RPMI7951 (cell line): ENCODE data around the gene POU2AF1. TPM values are rescaled to one million over a fixed set of nuclear protein-coding genes. Genes with fewer than 3 reads are reported as not detected.

Source experiments
- DNase-seq: peaks from one replicate; pipeline ENCODE4 v3.0.0-alpha.2; 2012; ENCODE audit warnings: low read depth
- total RNA-seq: library from RNA; depleted of rRNA; stranded (reverse); fragments of >200 nt; shearing (Covaris generic); gene quantifications from 2 replicates; pipeline ENCODE4 v1.2.3, GENCODE V29; 2014

Gene POU2AF1
- total RNA-seq, 1 experiment from 2014 or later = not detected

GRCh38 chr11:111361052-111361801 lies 17.8 kb downstream of the POU2AF1 start:
- DNase-seq = no peak

GRCh38 chr11:111360150-111361043 lies 18.7 kb downstream of the POU2AF1 start:
- DNase-seq = no peak

- no peak for DNase-seq
These were observed 19.6 kb downstream of the POU2AF1 start for GRCh38 chr11:111359223-111360149.

GRCh38 chr11:111358038-111359001 lies 20.8 kb downstream of the POU2AF1 start:
- DNase-seq = no peak

GRCh38 chr11:111357150-111358037 lies 21.7 kb downstream of the POU2AF1 start:
- no peak for DNase-seq

- no peak for DNase-seq
These were observed 22.4 kb downstream of the POU2AF1 start for GRCh38 chr11:111356660-111357048.

GRCh38 chr11:111355956-111356659 lies 23.0 kb downstream of the POU2AF1 start:
- no peak for DNase-seq

- DNase-seq = no peak
These were observed 24.0 kb downstream of the POU2AF1 start for GRCh38 chr11:111355101-111355500.

GRCh38 chr11:111354601-111354891 lies 24.5 kb downstream of the POU2AF1 start:
- DNase-seq = no peak

- no peak for DNase-seq
These were observed 25.1 kb downstream of the POU2AF1 start for GRCh38 chr11:111353776-111354600.

GRCh38 chr11:111352935-111353710 lies 26.0 kb downstream of the POU2AF1 start:
- DNase-seq = no peak

GRCh38 chr11:111352231-111352746 lies 26.8 kb downstream of the POU2AF1 start:
- DNase-seq = no peak

- DNase-seq = no peak
These were observed 27.6 kb downstream of the POU2AF1 start for GRCh38 chr11:111351374-111352055.

- DNase-seq = no peak
These were observed 28.3 kb downstream of the POU2AF1 start for GRCh38 chr11:111350811-111351210.

- DNase-seq = no peak
These were observed 29.8 kb downstream of the POU2AF1 start for GRCh38 chr11:111349191-111349695.

GRCh38 chr11:111348147-111348546 lies 30.9 kb downstream of the POU2AF1 start:
- no peak for DNase-seq
